Type B pancreatic cell (in vitro differentiated cells): ENCODE measurements around the gene TRIML2. TPM values are rescaled to one million over a fixed set of nuclear protein-coding genes. Genes with fewer than 3 reads are reported as not detected.
A peak's percentile ranks its signal among the peaks of the same experiment; 100 is the strongest.

Experiments
- DNase-seq: peaks from one replicate; pipeline ENCODE4 v3.0.0; 2021; ENCODE audit warnings: mixed read lengths; ENCODE audit not compliant: unreplicated experiment; ENCODE audit errors: extremely low spot score
- H3K27ac Mint-ChIP-seq: 2 replicates; pipeline ENCODE4 v1.8.0; 2021; ENCODE audit warnings: mild to moderate bottlenecking, mixed read lengths
- H3K27me3 Mint-ChIP-seq: 2 replicates; pipeline ENCODE4 v1.8.0; 2021; ENCODE audit warnings: mixed read lengths
- H3K36me3 Mint-ChIP-seq: 2 replicates; pipeline ENCODE4 v1.8.0; 2021; ENCODE audit warnings: mixed read lengths
- H3K4me1 Mint-ChIP-seq: one replicate; pipeline ENCODE4 v1.8.0; 2021; ENCODE audit warnings: mixed read lengths; ENCODE audit not compliant: unreplicated experiment
- H3K4me3 Mint-ChIP-seq: 2 replicates; pipeline ENCODE4 v1.8.0; 2021; ENCODE audit warnings: mild to moderate bottlenecking, mixed read lengths
- H3K9me3 Mint-ChIP-seq: 2 replicates; pipeline ENCODE4 v1.8.0; 2021; ENCODE audit warnings: mixed read lengths
- CTCF ChIP-seq: fragments of 200-600 bp; sonication (generic); conservative IDR thresholded peaks from 2 replicates; pipeline ENCODE4 v1.5.0; 2021; ENCODE audit warnings: antibody characterized with exemption, mild to moderate bottlenecking
- total RNA-seq: library from RNA; stranded (reverse); gene quantifications from 2 replicates; pipeline ENCODE4 v1.2.1, GENCODE V29; 2021; ENCODE audit warnings: low replicate concordance

TRIML2 gene
- total RNA-seq, 1 donor from 2014 or later = 0.24 TPM

- no peaks in the 10 kb centered on the region for H3K27me3 Mint-ChIP-seq
- TF ChIP-seq CTCF = no peak
- no peak for DNase-seq
- peaks cover 3% of the 10 kb centered on the region for H3K36me3 Mint-ChIP-seq
- H3K9me3 Mint-ChIP-seq = peaks cover 8% of the 10 kb centered on the region
- H3K27ac Mint-ChIP-seq = no peak overlapping the region
- no peak overlapping the region for H3K4me3 Mint-ChIP-seq
- H3K4me1 Mint-ChIP-seq = peaks cover 12% of the 10 kb centered on the region
Measured at GRCh38 chr4:188106454-188106853, 2.9 kb downstream of the TRIML2 start.

- no peak overlapping the region for H3K4me3 Mint-ChIP-seq
- DNase-seq = no peak
- no peak for TF ChIP-seq CTCF
- H3K9me3 Mint-ChIP-seq = peaks cover 4% of the 10 kb centered on the region
- no peak overlapping the region for H3K27ac Mint-ChIP-seq
- H3K4me1 Mint-ChIP-seq = no peaks in the 10 kb centered on the region
- no peaks in the 10 kb centered on the region for H3K36me3 Mint-ChIP-seq
- no peaks in the 10 kb centered on the region for H3K27me3 Mint-ChIP-seq
Measured at GRCh38 chr4:188092824-188093223, 16.6 kb downstream of the TRIML2 start.

GRCh38 chr4:188086858-188087257 lies 22.5 kb downstream of the TRIML2 start:
- Mint-ChIP-seq H3K27me3 (no peaks in the 10 kb centered on the region), H3K4me1 (peaks cover 7% of the 10 kb centered on the region), H3K36me3 (no peaks in the 10 kb centered on the region)

GRCh38 chr4:188082796-188083195 lies 26.6 kb downstream of the TRIML2 start:
- Mint-ChIP-seq H3K36me3 (no peaks in the 10 kb centered on the region), H3K4me1 (peaks cover 7% of the 10 kb centered on the region), H3K4me3 (no peak overlapping the region), H3K27ac (peak overlapping the region; percentile 36), H3K27me3 (no peaks in the 10 kb centered on the region), H3K9me3 (no peaks in the 10 kb centered on the region)
- DNase-seq = no peak
- no peak for TF ChIP-seq CTCF

More at GRCh38 chr4:188086858-188087257, 22.5 kb downstream of the TRIML2 start:
- no peak for DNase-seq
- Mint-ChIP-seq H3K27ac (no peak overlapping the region), H3K4me3 (no peak overlapping the region), H3K9me3 (peaks cover 3% of the 10 kb centered on the region)
- TF ChIP-seq CTCF = no peak

- Mint-ChIP-seq H3K27ac (no peak overlapping the region), H3K4me3 (no peak overlapping the region), H3K27me3 (no peaks in the 10 kb centered on the region), H3K9me3 (no peaks in the 10 kb centered on the region), H3K4me1 (peaks cover 7% of the 10 kb centered on the region), H3K36me3 (no peaks in the 10 kb centered on the region)
- no peak for TF ChIP-seq CTCF
- DNase-seq = no peak
Measured at GRCh38 chr4:188078116-188078515, 31.3 kb downstream of the TRIML2 start.

GRCh38 chr4:188076169-188076568 lies 33.2 kb downstream of the TRIML2 start:
- H3K4me1 Mint-ChIP-seq = no peaks in the 10 kb centered on the region
- H3K36me3 Mint-ChIP-seq = no peaks in the 10 kb centered on the region
- no peak for DNase-seq
- no peak overlapping the region for H3K27ac Mint-ChIP-seq
- no peak overlapping the region for H3K4me3 Mint-ChIP-seq
- no peak for TF ChIP-seq CTCF
- no peaks in the 10 kb centered on the region for H3K9me3 Mint-ChIP-seq
- H3K27me3 Mint-ChIP-seq = no peaks in the 10 kb centered on the region
